Sigmoid colon (tissue), 7 donors: ENCODE results near the gene KRT83. TPM values are rescaled to one million over a fixed set of nuclear protein-coding genes. Genes with fewer than 3 reads are reported as not detected.

Experiments used
- DNase-seq: peaks from one replicate; pipeline ENCODE4 v3.0.0-alpha.2; 2019
- H3K27ac ChIP-seq, 4 donors: fragments of 200-600 bp; sonication (generic); one replicate each; pipeline ENCODE4 v1.5.1; 2016 to 2019; ENCODE audit warnings: mild to moderate bottlenecking in 1 of 4
- H3K27me3 ChIP-seq, 3 donors: fragments of 200-600 bp; sonication (generic); one replicate each; pipeline ENCODE4 v1.5.1; 2019; ENCODE audit warnings: mild to moderate bottlenecking in 1 of 3
- H3K36me3 ChIP-seq, 4 donors: fragments of 200-600 bp; sonication (generic); one replicate each; pipeline ENCODE4 v1.5.1; 2016 to 2019
- H3K4me1 ChIP-seq, 4 donors: fragments of 200-600 bp; sonication (generic); one replicate each; pipeline ENCODE4 v1.5.1; 2017 to 2019
- H3K4me3 ChIP-seq, 4 donors: fragments of 200-600 bp; sonication (generic); one replicate each; pipeline ENCODE4 v1.5.1; 2017 to 2019; ENCODE audit warnings: mild to moderate bottlenecking in 2 of 4, moderate library complexity in 1 of 4
- H3K9me3 ChIP-seq, 4 donors: fragments of 200-600 bp in 3 of 4; sonication (generic) in 3 of 4; one replicate each; pipeline versions ENCODE4 v1.5.1 to v1.6.1; 2013 to 2019
- CTCF ChIP-seq, 4 experiments: fragments of 450-650 bp in 3 of 4; fragments of 200-600 bp in 1 of 4; IDR thresholded peaks; one replicate each; pipeline ENCODE4 v1.5.1; 2016 to 2019; ENCODE audit warnings: antibody characterized with exemption in 4 of 4, mild to moderate bottlenecking in 3 of 4, moderate library complexity in 2 of 4
- EP300 ChIP-seq, 4 donors: sonication (generic); formaldehyde crosslinking; IDR thresholded peaks; one replicate each; pipeline ENCODE4 v1.6.1; 2017; ENCODE audit warnings: antibody characterized with exemption in 4 of 4
- POLR2A ChIP-seq, 2 donors: fragments of 450-650 bp; IDR thresholded peaks; one replicate each; pipeline ENCODE4 v1.6.1; 2016; ENCODE audit warnings: antibody characterized with exemption in 2 of 2, mild to moderate bottlenecking in 2 of 2, moderate library complexity in 2 of 2
- POLR2AphosphoS5 ChIP-seq, 4 donors: sonication (generic); formaldehyde crosslinking; IDR thresholded peaks; one replicate each; pipeline ENCODE4 v1.6.1; 2017; ENCODE audit warnings: antibody characterized with exemption in 4 of 4
- WGBS, 2 donors: extraction: QIAGEN DNeasy Blood & Tissue Kit; methylation state at CpG; one replicate each; pipeline ENCODE4 v1.1.7; 2013; 5-methylcytosine and 5-hydroxymethylcytosine counted together
- intact Hi-C: fragments of 100-400 bp; cut with DNase I; formaldehyde crosslinking; loops from one replicate; pipeline ENCODE4 v1.15.1; 2023
- polyA plus RNA-seq, 3 donors: library from polyadenylated mRNA; stranded (reverse); fragments of 200-250 nt; gene quantifications; one replicate each; pipeline ENCODE4 v1.2.3, GENCODE V29; 2013
- total RNA-seq, 4 donors: library from RNA; depleted of rRNA; stranded (reverse); fragments of >200 nt; gene quantifications; one replicate each; pipeline ENCODE4 v1.1.0, GENCODE V29; 2016
- donor health status: healthy with polysubstance abuse.
- donor health status: Bipolar disorder and iron deficiency.
- donor health status: healthy.

KRT83 gene
- total and polyA plus RNA-seq, 7 donors = not detected

GRCh38 chr12:52323001-52323400 lies 1.8 kb upstream of the KRT83 start:
- 71 to 72% methylated on average over 1 of the region's 1 CpG for whole genome bisulfite sequencing, 2 donors
- intact Hi-C loops = no loop called here

GRCh38 chr12:52322069-52322468 lies 871 bp upstream of the KRT83 start:
- 92 to 100% methylated on average over 1 of the region's 1 CpG for WGBS, 2 donors
- no peak overlapping the region for H3K4me3 ChIP-seq
- intact Hi-C loops = no loop called here
- H3K27me3 ChIP-seq = peaks cover 0 to 5% (median 0%) of the 10 kb centered on the region in 3 donors
- peaks cover 0 to 10% (median 0%) of the 10 kb centered on the region in 4 donors for H3K4me1 ChIP-seq
- no peak overlapping the region for H3K27ac ChIP-seq
- no peak for DNase-seq
- no peaks in the 10 kb centered on the region for H3K36me3 ChIP-seq
- no peaks in the 10 kb centered on the region for H3K9me3 ChIP-seq
- TF ChIP-seq EP300 (IDR thresholded peaks at IDR 0.05) (no peak), CTCF (IDR thresholded peaks at IDR 0.05) (no peak), POLR2A (IDR thresholded peaks at IDR 0.05) (no peak), POLR2AphosphoS5 (IDR thresholded peaks at IDR 0.05) (no peak)

More at GRCh38 chr12:52323001-52323400, 1.8 kb upstream of the KRT83 start:
- Histone ChIP-seq H3K36me3 (no peaks in the 10 kb centered on the region), H3K9me3 (no peaks in the 10 kb centered on the region), H3K27me3 (peaks cover 0 to 5% (median 0%) of the 10 kb centered on the region in 3 donors), H3K4me3 (no peak overlapping the region), H3K27ac (no peak overlapping the region), H3K4me1 (peaks cover 0 to 10% (median 0%) of the 10 kb centered on the region in 4 donors)
- no peak for DNase-seq
- TF ChIP-seq EP300 (IDR thresholded peaks at IDR 0.05) (no peak), POLR2A (IDR thresholded peaks at IDR 0.05) (no peak), POLR2AphosphoS5 (IDR thresholded peaks at IDR 0.05) (no peak), CTCF (IDR thresholded peaks at IDR 0.05) (no peak)

- no peaks in the 10 kb centered on the region for H3K9me3 ChIP-seq
- no peak for DNase-seq
- TF ChIP-seq POLR2AphosphoS5 (IDR thresholded peaks at IDR 0.05) (no peak), POLR2A (IDR thresholded peaks at IDR 0.05) (no peak), CTCF (IDR thresholded peaks at IDR 0.05) (no peak), EP300 (IDR thresholded peaks at IDR 0.05) (no peak)
- intact Hi-C loops = no loop called here
- H3K36me3 ChIP-seq = no peaks in the 10 kb centered on the region
- H3K4me3 ChIP-seq = no peak overlapping the region
- peaks cover 0 to 5% (median 0%) of the 10 kb centered on the region in 3 donors for H3K27me3 ChIP-seq
- no peak overlapping the region for H3K27ac ChIP-seq
- 48 to 67% methylated on average over 4 of the region's 4 CpGs for WGBS, 2 donors
- peaks cover 0 to 10% (median 0%) of the 10 kb centered on the region in 4 donors for H3K4me1 ChIP-seq
Observed at GRCh38 chr12:52321418-52321817, 220 bp upstream of the KRT83 start.

- Histone ChIP-seq H3K9me3 (no peaks in the 10 kb centered on the region), H3K27me3 (peaks cover 0 to 5% (median under 1%) of the 10 kb centered on the region in 3 donors), H3K4me3 (no peak overlapping the region), H3K36me3 (no peaks in the 10 kb centered on the region), H3K27ac (no peak overlapping the region), H3K4me1 (peaks cover 0 to 10% (median 0%) of the 10 kb centered on the region in 4 donors)
- 67 to 70% methylated on average over 11 of the region's 11 CpGs for WGBS, 2 donors
- DNase-seq = no peak
- intact Hi-C loops = no loop called here
- no peak for TF ChIP-seq CTCF (IDR thresholded peaks at IDR 0.05)
- TF ChIP-seq POLR2AphosphoS5 (IDR thresholded peaks at IDR 0.05) = no peak
- no peak for TF ChIP-seq POLR2A (IDR thresholded peaks at IDR 0.05)
Observed at GRCh38 chr12:52319097-52319496, 2.1 kb downstream of the KRT83 start.
